OCI-LY1 (cell line): Measurements from ENCODE around the gene CYP3A4.

Experiments used
- H2AFZ ChIP-seq: fragments of 200-600 bp; sonication (generic), shearing (Covaris generic); 2 replicates; pipeline ENCODE4 v1.6.0; 2014; ENCODE audit warnings: antibody characterized with exemption, mild to moderate bottlenecking, low read length
- H3F3A ChIP-seq: fragments of 200-600 bp; sonication (generic), shearing (Covaris generic); 2 replicates; pipeline ENCODE4 v1.6.0; 2014; ENCODE audit warnings: mild to moderate bottlenecking, antibody characterized with exemption, low read length, moderate library complexity; ENCODE audit not compliant: insufficient read depth
- H3K27ac ChIP-seq: fragments of 200-600 bp; sonication (generic); 2 replicates; pipeline ENCODE4 v1.5.1; 2014; ENCODE audit warnings: low read length, mixed run types, mild to moderate bottlenecking, low read depth; ENCODE audit not compliant: poor library complexity, severe bottlenecking
- H3K27me3 ChIP-seq: fragments of 200-600 bp; sonication (generic); 2 replicates; pipeline ENCODE4 v1.6.0; 2014; ENCODE audit warnings: antibody characterized with exemption, mild to moderate bottlenecking, low read length, moderate library complexity; ENCODE audit not compliant: insufficient read depth
- H3K36me3 ChIP-seq: fragments of 200-600 bp; sonication (generic); 2 replicates; pipeline ENCODE4 v1.6.1; 2014; ENCODE audit warnings: mild to moderate bottlenecking, antibody characterized with exemption, low read length, moderate library complexity, mixed read lengths; ENCODE audit not compliant: insufficient read depth
- H3K4me1 ChIP-seq: fragments of 200-600 bp; sonication (generic); 2 replicates; pipeline ENCODE4 v1.5.1; 2014; ENCODE audit warnings: mild to moderate bottlenecking, low read length, moderate library complexity; ENCODE audit not compliant: insufficient read depth, severe bottlenecking
- H3K4me2 ChIP-seq: fragments of 200-600 bp; sonication (generic), shearing (Covaris generic); 2 replicates; pipeline ENCODE4 v1.6.1; 2014; ENCODE audit warnings: low read length
- H3K4me3 ChIP-seq: fragments of 200-600 bp; sonication (generic); 2 replicates; pipeline ENCODE4 v1.5.1; 2014; ENCODE audit warnings: low read length, low read depth, mild to moderate bottlenecking, mixed read lengths; ENCODE audit not compliant: poor library complexity, severe bottlenecking
- H3K79me2 ChIP-seq: fragments of 200-600 bp; shearing (Covaris generic); 2 replicates; pipeline ENCODE4 v1.6.1; 2016; ENCODE audit warnings: mixed run types, low read length, mixed read lengths; ENCODE audit not compliant: insufficient read depth
- H3K9ac ChIP-seq: fragments of 200-600 bp; sonication (generic), shearing (Covaris generic); 2 replicates; pipeline ENCODE4 v1.6.1; 2014; ENCODE audit warnings: mild to moderate bottlenecking, low read length, mixed read lengths
- H3K9me2 ChIP-seq: fragments of 200-600 bp; sonication (generic), shearing (Covaris generic); 2 replicates; pipeline ENCODE4 v1.6.1; 2014; ENCODE audit warnings: low read depth, mild to moderate bottlenecking, low read length, mixed read lengths
- H3K9me3 ChIP-seq: fragments of 200-600 bp; shearing (Covaris generic); 2 replicates; pipeline ENCODE4 v1.6.1; 2014; ENCODE audit warnings: low read length, mixed read lengths
- H4K20me1 ChIP-seq: fragments of 200-600 bp; sonication (generic), shearing (Covaris generic); 2 replicates; pipeline ENCODE4 v1.6.0; 2016; ENCODE audit warnings: mild to moderate bottlenecking, low read length; ENCODE audit not compliant: insufficient read depth
- CTCF ChIP-seq: fragments of 200-600 bp; sonication (generic), shearing (Covaris generic); IDR thresholded peaks from 2 replicates; pipeline ENCODE4 v1.5.1; 2017; ENCODE audit warnings: mild to moderate bottlenecking, antibody characterized with exemption, low read length, moderate library complexity, mixed read lengths
- EZH2 ChIP-seq: fragments of 200-600 bp; sonication (generic), shearing (Covaris generic); IDR thresholded peaks from 2 replicates; pipeline ENCODE4 v1.8.0; 2017; ENCODE audit warnings: borderline replicate concordance, mixed run types, mild to moderate bottlenecking, antibody characterized with exemption, low read length, moderate library complexity, mixed read lengths

CYP3A4 gene

GRCh38 chr7:99768471-99768870 lies 15.5 kb downstream of the CYP3A4 start:
- Histone ChIP-seq H3K9ac (no peak overlapping the region), H3K27ac (no peak overlapping the region), H3K4me2 (no peak overlapping the region), H4K20me1 (no peaks in the 10 kb centered on the region), H3K27me3 (0 out of 2 replicates have a peak, but pooled peaks cover 5% of the 10 kb centered on the region), H3K36me3 (no peaks in the 10 kb centered on the region), H2AFZ (no peak overlapping the region), H3K4me3 (no peak overlapping the region), H3K79me2 (no peaks in the 10 kb centered on the region), H3F3A (no peaks in the 10 kb centered on the region), H3K9me2 (no peaks in the 10 kb centered on the region), H3K4me1 (no peaks in the 10 kb centered on the region), H3K9me3 (no peaks in the 10 kb centered on the region)
- TF ChIP-seq EZH2 = no peak
- no peak for TF ChIP-seq CTCF

- Histone ChIP-seq H3K9me2 (no peaks in the 10 kb centered on the region), H3K27me3 (0 out of 2 replicates have a peak, but pooled peaks cover 5% of the 10 kb centered on the region), H3F3A (no peaks in the 10 kb centered on the region), H4K20me1 (no peaks in the 10 kb centered on the region), H3K4me3 (no peak overlapping the region), H2AFZ (no peak overlapping the region), H3K4me1 (no peaks in the 10 kb centered on the region), H3K9me3 (no peaks in the 10 kb centered on the region), H3K9ac (no peak overlapping the region), H3K27ac (no peak overlapping the region), H3K79me2 (no peaks in the 10 kb centered on the region), H3K36me3 (no peaks in the 10 kb centered on the region), H3K4me2 (no peak overlapping the region)
- no peak for TF ChIP-seq EZH2
- TF ChIP-seq CTCF = no peak
These were observed 16.3 kb downstream of the CYP3A4 start for GRCh38 chr7:99767662-99768061.

- no peak overlapping the region for H2AFZ ChIP-seq
- H3K4me1 ChIP-seq = no peaks in the 10 kb centered on the region
- no peaks in the 10 kb centered on the region for H3K9me2 ChIP-seq
- no peak overlapping the region for H3K4me2 ChIP-seq
- H3K9me3 ChIP-seq = no peaks in the 10 kb centered on the region
- no peak overlapping the region for H3K9ac ChIP-seq
- H3K27ac ChIP-seq = no peak overlapping the region
- no peaks in the 10 kb centered on the region for H4K20me1 ChIP-seq
- H3F3A ChIP-seq = no peaks in the 10 kb centered on the region
- H3K36me3 ChIP-seq = no peaks in the 10 kb centered on the region
- H3K79me2 ChIP-seq = no peaks in the 10 kb centered on the region
- no peak for TF ChIP-seq CTCF
- no peak for TF ChIP-seq EZH2
- H3K27me3 ChIP-seq = 0 out of 2 replicates have a peak, but pooled peaks cover 5% of the 10 kb centered on the region
- H3K4me3 ChIP-seq = no peak overlapping the region
These were observed 17.4 kb downstream of the CYP3A4 start for GRCh38 chr7:99766484-99767099.
